Spleen (tissue), 7 donors: ENCODE data around the gene EFCAB11.

Experiments used
- CTCF ChIP-seq, 11 experiments: fragments of 200-600 bp in 7 of 11; fragments of 450-650 bp in 4 of 11; sonication (generic) in 4 of 11; IDR thresholded peaks in 8 of 11; conservative IDR thresholded peaks in 3 of 11; 1 replicate in 7 of 11; 2 replicates in 4 of 11; pipeline versions ENCODE4 v1.4.0 to v1.8.0; 2016 to 2021; ENCODE audit warnings: antibody characterized with exemption in 11 of 11, inconsistent platforms in 4 of 11, mild to moderate bottlenecking in 1 of 11
- POLR2AphosphoS5 ChIP-seq, 3 donors: sonication (generic); formaldehyde crosslinking; IDR thresholded peaks; one replicate each; pipeline ENCODE4 v1.5.1; 2017; ENCODE audit warnings: antibody characterized with exemption in 3 of 3
- donor health status: DM: no; HTN: no; CAD: no; lungs with moderate emphysema.
- donor health status: DM: no; HTN: no; CAD: no.
- donor health status: DM: no; HTN: no; CAD: no.

GRCh38 chr14:89798212-89798773 lies 156.2 kb downstream of the EFCAB11 start:
- TF ChIP-seq POLR2AphosphoS5 (IDR thresholded peaks at IDR 0.05) (no peak), CTCF (IDR thresholded peaks at IDR 0.05 in 8 of 11, conservative IDR thresholded peaks at IDR 0.05 in 3 of 11) (no peak)
